Natural killer cell (primary cell): Measurements from ENCODE around the gene CDCA8. TPM values are rescaled to one million over a fixed set of nuclear protein-coding genes. Genes with fewer than 3 reads are reported as not detected.

Source experiments
- ATAC-seq, 3 donors: fragments of 150-1000 bp in 2 of 3; fragments of 200-7000 bp in 1 of 3; cut with Tn5 transposase; 1 replicate in 1 of 3; 2 replicates in 2 of 3; pipeline ENCODE4 v1.10.0; 2021; ENCODE audit warnings: mild to moderate bottlenecking in 2 of 3, moderate library complexity in 2 of 3
- DNase-seq, 2 donors: peaks; one replicate each; pipeline versions ENCODE4 v3.0.0 to v3.0.0-alpha.2; 2013 to 2021; ENCODE audit warnings: mixed read lengths in 1 of 2
- H3K27ac ChIP-seq: one replicate; pipeline ENCODE4 v1.5.1; 2013; ENCODE audit warnings: mild to moderate bottlenecking, low read length
- H3K27me3 ChIP-seq: one replicate; pipeline ENCODE4 v1.6.1; 2013; ENCODE audit warnings: low read length; ENCODE audit not compliant: control insufficient read depth, insufficient read depth
- H3K36me3 ChIP-seq: one replicate; pipeline ENCODE4 v1.6.1; 2013; ENCODE audit warnings: low read length; ENCODE audit not compliant: control insufficient read depth, insufficient read depth
- H3K4me1 ChIP-seq: one replicate; pipeline ENCODE4 v1.6.1; 2013; ENCODE audit warnings: low read length; ENCODE audit not compliant: control insufficient read depth, insufficient read depth
- H3K4me3 ChIP-seq: one replicate; pipeline ENCODE4 v1.5.1; 2013; ENCODE audit warnings: low read length
- H3K9me3 ChIP-seq: one replicate; pipeline ENCODE4 v1.6.1; 2013; ENCODE audit warnings: low read length; ENCODE audit not compliant: control insufficient read depth, insufficient read depth
- H3K27ac Mint-ChIP-seq, 2 donors: one replicate each; pipeline ENCODE4 v1.8.0; 2022; ENCODE audit warnings: mild to moderate bottlenecking in 2 of 2, mixed read lengths in 2 of 2, moderate library complexity in 1 of 2
- H3K27me3 Mint-ChIP-seq, 2 donors: one replicate each; pipeline ENCODE4 v1.8.0; 2022; ENCODE audit warnings: low read depth in 2 of 2, mixed read lengths in 2 of 2
- H3K36me3 Mint-ChIP-seq: one replicate; pipeline ENCODE4 v1.8.0; 2022; ENCODE audit warnings: mixed read lengths
- H3K4me1 Mint-ChIP-seq, 2 donors: one replicate each; pipeline ENCODE4 v1.8.0; 2022; ENCODE audit warnings: mixed read lengths in 2 of 2
- H3K4me3 Mint-ChIP-seq: one replicate; pipeline ENCODE4 v1.8.0; 2022; ENCODE audit warnings: mild to moderate bottlenecking, moderate library complexity, mixed read lengths
- H3K9me3 Mint-ChIP-seq, 2 donors: one replicate each; pipeline ENCODE4 v1.8.0; 2022; ENCODE audit warnings: mixed read lengths in 2 of 2
- CTCF ChIP-seq: fragments of 200-600 bp; IDR thresholded peaks from one replicate; pipeline ENCODE4 v1.8.0; 2022; ENCODE audit warnings: antibody characterized with exemption
- WGBS: methylation state at CpG from one replicate; pipeline ENCODE4 v1.1.7; 2013; ENCODE audit warnings: missing lambda C conversion rate; ENCODE audit not compliant: insufficient coverage; 5-methylcytosine and 5-hydroxymethylcytosine counted together
- intact Hi-C: fragments of 100-400 bp; cut with micrococcal nuclease; formaldehyde crosslinking; loops from one replicate; pipeline ENCODE4 v1.14.2; 2022
- total RNA-seq, 4 donors: library from RNA; stranded (reverse); fragments of 120-200 nt in 1 of 4; gene quantifications; one replicate each; pipeline versions ENCODE4 v1.2.3 to v1.2.4, GENCODE V29; 2013 to 2022

Gene CDCA8
- total RNA-seq, 3 donors from 2014 or later (not counting 1 experiment from before 2014, with no cell fraction given), result 1.6 to 3.3 (median 2.2) TPM

- no peaks in the 10 kb centered on the region for H3K27me3 ChIP-seq
- no peaks in the 10 kb centered on the region for H3K4me1 ChIP-seq
- no peaks in the 10 kb centered on the region for H3K9me3 Mint-ChIP-seq
- WGBS, result 85% methylated on average over 5 of the region's 5 CpGs
- no peaks in the 10 kb centered on the region for H3K27me3 Mint-ChIP-seq
- H3K4me1 Mint-ChIP-seq, result no peaks in the 10 kb centered on the region
- H3K4me3 Mint-ChIP-seq, result no peak overlapping the region
- no peak overlapping the region for H3K27ac ChIP-seq
- DNase-seq, result no peak
- no peak overlapping the region for H3K4me3 ChIP-seq
- ATAC-seq, result no peak
- no peaks in the 10 kb centered on the region for H3K9me3 ChIP-seq
- H3K27ac Mint-ChIP-seq, result no peak overlapping the region
- H3K36me3 Mint-ChIP-seq, result no peaks in the 10 kb centered on the region
- no peak for TF ChIP-seq CTCF
- H3K36me3 ChIP-seq, result no peaks in the 10 kb centered on the region
- intact Hi-C loops, result no loop called here
These were observed 41.6 kb upstream of the CDCA8 start for GRCh38 chr1:37650721-37651120.

- Mint-ChIP-seq H3K4me3 (no peak overlapping the region), H3K27me3 (no peaks in the 10 kb centered on the region), H3K27ac (no peak overlapping the region), H3K36me3 (no peaks in the 10 kb centered on the region), H3K4me1 (no peaks in the 10 kb centered on the region), H3K9me3 (no peaks in the 10 kb centered on the region)
- no peak for DNase-seq
- Histone ChIP-seq H3K9me3 (no peaks in the 10 kb centered on the region), H3K36me3 (no peaks in the 10 kb centered on the region), H3K27ac (no peak overlapping the region), H3K4me3 (no peak overlapping the region), H3K4me1 (no peaks in the 10 kb centered on the region), H3K27me3 (no peaks in the 10 kb centered on the region)
- no peak for ATAC-seq
- WGBS, result 80% methylated on average over 10 of the region's 10 CpGs
- intact Hi-C loops, result no loop called here
- TF ChIP-seq CTCF, result no peak
These were observed 40.5 kb upstream of the CDCA8 start for GRCh38 chr1:37651803-37652202.

GRCh38 chr1:37652976-37653375, 39.3 kb upstream of the CDCA8 start:
- H3K9me3 Mint-ChIP-seq, result no peaks in the 10 kb centered on the region
- Histone ChIP-seq H3K27ac (no peak overlapping the region), H3K36me3 (no peaks in the 10 kb centered on the region), H3K27me3 (no peaks in the 10 kb centered on the region), H3K4me1 (no peaks in the 10 kb centered on the region), H3K4me3 (no peak overlapping the region), H3K9me3 (no peaks in the 10 kb centered on the region)
- H3K4me1 Mint-ChIP-seq, result no peaks in the 10 kb centered on the region
- H3K27me3 Mint-ChIP-seq, result no peaks in the 10 kb centered on the region
- WGBS, result 88% methylated on average over 2 of the region's 2 CpGs
- TF ChIP-seq CTCF, result no peak
- intact Hi-C loops, result no loop called here
- DNase-seq (no peak), ATAC-seq (no peak)
- no peaks in the 10 kb centered on the region for H3K36me3 Mint-ChIP-seq
- H3K4me3 Mint-ChIP-seq, result no peak overlapping the region
- H3K27ac Mint-ChIP-seq, result no peak overlapping the region

GRCh38 chr1:37653906-37654305, 38.4 kb upstream of the CDCA8 start:
- 82% methylated on average over 5 of the region's 5 CpGs for whole genome bisulfite sequencing
- H3K9me3 ChIP-seq, result no peaks in the 10 kb centered on the region
- TF ChIP-seq CTCF, result no peak
- Mint-ChIP-seq H3K27ac (no peak overlapping the region), H3K27me3 (peaks cover 0 to under 1% of the 10 kb centered on the region in 2 donors), H3K4me1 (no peaks in the 10 kb centered on the region), H3K4me3 (no peak overlapping the region), H3K36me3 (no peaks in the 10 kb centered on the region), H3K9me3 (no peaks in the 10 kb centered on the region)
- no peaks in the 10 kb centered on the region for H3K36me3 ChIP-seq
- H3K4me3 ChIP-seq, result no peak overlapping the region
- H3K4me1 ChIP-seq, result no peaks in the 10 kb centered on the region
- intact Hi-C loops, result no loop called here
- DNase-seq (no peak), ATAC-seq (no peak)
- no peaks in the 10 kb centered on the region for H3K27me3 ChIP-seq
- H3K27ac ChIP-seq, result no peak overlapping the region
